D341Med (cell line): ENCODE measurements around the gene MED12L.
"Not testable (repeated sequence)": the region's sequence is repeated elsewhere in the genome, so short reads cannot be mapped to it uniquely, and the experiment has no call there.

Source experiments
- DNase-seq: peaks from one replicate; pipeline ENCODE4 v3.0.0; 2012; ENCODE audit warnings: low spot score

Gene MED12L

DNA sequence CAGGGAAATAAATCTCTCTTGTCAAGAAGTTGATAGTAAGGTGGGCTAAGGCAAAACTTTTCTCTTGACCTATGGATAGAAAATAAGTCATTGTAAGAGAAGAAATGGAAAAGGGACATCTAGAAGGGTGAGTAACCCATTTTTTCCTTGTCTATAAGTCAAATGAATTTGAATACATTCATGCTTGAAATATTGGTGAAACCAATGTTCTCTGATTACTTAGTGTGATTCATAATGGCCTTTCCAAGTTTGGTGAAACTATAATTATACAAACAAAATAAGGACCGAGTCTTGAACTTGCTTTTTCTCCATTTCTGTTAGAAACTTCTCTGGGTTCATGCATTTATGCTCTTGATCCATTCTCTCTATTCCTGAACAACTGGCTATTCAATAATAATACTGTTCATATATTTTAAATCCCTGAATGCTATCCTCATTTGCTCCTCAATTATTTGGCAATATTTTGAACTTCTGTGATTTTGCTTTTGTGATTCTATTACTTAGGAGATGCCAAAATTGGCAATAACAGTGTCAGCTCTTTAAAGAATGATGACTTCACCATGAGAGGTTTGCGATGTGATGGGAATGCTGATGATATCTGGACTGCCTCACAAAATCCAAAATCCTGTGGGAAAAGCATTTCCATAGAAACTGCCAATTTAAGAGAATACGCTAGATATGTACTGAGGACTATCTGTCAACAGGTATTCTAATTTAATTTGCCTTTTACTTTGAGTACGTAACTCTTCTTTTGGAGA is 286.8 kb downstream of the MED12L start:
- no peak for DNase-seq

DNA sequence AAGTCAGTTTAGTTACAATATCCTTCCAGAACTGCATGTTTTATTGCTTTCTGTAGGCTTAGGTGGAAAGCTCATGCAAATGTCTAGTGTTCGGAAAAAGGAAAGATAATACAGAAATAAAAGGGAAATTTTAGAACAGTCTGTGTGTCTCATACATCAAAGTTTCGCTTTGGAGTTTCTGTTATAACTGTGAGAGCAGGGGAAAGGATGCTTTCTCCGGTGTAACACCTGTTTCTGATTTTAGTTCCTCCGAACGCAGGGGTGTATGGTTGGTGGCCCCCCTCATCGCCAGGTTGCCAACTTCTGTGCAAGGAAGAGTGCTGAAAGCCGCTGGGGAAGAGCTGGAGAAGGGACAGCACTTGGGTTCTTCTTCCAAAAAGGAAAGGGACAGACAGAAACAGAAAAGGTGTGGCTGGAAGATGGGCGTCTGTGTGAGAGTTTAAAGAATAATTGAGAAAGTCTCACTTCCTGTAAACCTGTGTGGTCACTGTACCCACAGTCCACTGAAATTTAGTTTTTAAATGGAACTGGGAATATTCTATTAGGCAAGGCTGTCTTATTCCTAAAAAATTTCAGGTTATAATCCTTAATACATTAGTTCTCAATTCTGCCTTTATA is 292.4 kb downstream of the MED12L start:
- DNase-seq = no peak

GRCh38 chr3:151379083-151379734 is 293.7 kb downstream of the MED12L start:
- DNase-seq = peak; percentile 68

GRCh38 chr3:151382671-151383070 is 297.2 kb downstream of the MED12L start:
- DNase-seq = no peak

DNA sequence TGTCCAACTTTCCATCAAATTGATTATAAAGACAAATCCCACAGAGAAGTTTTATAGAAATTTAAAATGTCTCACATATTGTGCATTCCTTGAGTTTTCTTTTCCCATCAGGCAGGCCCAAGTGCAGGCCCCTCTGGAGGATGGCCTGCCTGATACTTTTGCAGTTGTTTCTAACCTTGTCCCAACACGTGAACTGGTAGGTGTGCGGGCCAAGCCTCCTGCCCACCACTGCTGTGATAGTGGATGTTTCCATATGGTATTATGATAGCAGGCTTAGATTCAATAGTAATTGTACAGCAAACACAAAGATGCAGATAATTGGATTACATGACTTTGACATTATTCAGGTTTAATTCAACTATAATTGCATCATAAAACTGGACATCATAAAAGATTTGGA is 297.6 kb downstream of the MED12L start:
- DNase-seq = no peak

DNA sequence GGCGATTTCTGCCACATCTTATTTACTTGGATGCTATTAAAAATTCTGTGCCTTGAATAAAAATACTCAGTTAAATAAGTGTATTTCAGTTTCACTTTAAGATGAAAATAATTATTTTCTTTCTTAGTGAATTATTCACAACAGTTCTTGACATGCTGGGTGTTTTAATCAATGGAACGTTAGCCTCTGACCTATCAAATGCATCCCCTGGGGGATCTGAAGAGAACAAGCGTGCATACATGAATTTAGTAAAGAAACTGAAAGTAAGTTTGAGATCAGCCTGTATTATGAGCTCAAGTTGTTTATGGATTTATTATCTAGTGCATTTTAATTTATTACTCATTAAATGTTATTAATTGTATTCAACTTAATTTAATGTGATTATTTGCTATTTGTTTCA is 298.5 kb downstream of the MED12L start:
- DNase-seq = no peak

DNA sequence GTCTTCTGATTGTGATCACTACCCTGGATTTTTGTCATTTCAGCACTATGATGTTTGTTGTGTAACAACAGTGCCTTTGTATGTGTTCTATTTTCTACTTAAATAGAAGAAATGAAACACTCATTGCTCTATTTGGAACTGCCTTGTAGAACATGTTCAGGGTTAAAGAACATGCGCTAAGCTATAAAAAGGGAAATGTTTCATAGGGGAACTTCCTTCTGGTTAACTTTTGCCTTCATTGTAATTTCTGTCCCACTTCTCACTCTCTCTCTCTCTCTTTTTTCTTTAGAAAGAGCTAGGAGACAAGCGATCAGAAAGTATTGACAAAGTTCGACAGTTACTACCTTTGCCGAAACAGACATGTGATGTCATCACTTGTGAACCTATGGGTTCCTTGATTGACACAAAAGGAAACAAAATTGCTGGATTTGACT is 299.3 kb downstream of the MED12L start, which contains the start of gene P2RY12:
P2RY12 (minus strand) TSS at position 13 of the 434 bp plus-strand sequence. CDS start 45,908 bp downstream, outside the sequence.
- DNase-seq = no peak

DNA sequence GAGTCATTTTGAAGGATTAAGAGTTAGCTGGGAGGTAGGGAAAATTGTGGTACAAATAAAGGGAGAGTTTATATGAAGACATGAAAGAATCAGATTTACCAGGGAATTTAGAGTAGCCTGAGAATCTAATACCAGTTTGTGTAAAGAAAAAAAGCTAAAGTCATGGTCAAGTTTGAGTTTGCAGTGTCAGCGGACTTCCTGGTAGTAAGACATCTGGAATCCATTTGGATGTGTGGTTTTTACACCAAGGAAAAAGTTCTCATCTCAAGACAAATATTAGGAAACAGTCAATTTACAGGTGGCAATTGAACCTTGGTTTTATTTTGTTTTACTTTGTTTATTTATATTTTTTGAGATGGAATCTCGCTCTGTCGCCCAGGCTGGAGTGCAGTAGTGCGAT is 300.6 kb downstream of the MED12L start:
- DNase-seq = no peak

GRCh38 chr3:151387432-151387831 is 302.0 kb downstream of the MED12L start:
- DNase-seq = no peak

DNA sequence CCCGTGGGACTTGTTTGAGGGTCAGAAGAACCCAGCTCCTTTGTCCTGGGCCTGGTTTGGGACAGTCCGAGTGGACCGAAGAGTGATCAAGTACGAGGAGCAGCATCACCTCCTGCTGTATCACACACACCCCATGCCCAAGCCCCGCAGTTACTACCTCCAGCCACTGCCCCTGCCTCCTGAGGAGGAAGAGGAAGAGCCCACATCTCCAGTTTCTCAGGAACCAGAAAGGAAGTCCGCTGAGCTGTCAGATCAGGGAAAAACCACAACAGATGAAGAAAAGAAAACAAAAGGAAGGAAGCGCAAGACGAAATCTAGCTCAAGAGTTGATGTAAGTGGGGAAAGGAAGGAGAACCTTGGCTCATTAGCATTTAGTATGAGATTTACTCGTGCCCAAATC is 302.4 kb downstream of the MED12L start:
- DNase-seq = no peak

GRCh38 chr3:151391720-151392119 is 306.3 kb downstream of the MED12L start:
- DNase-seq = no peak

GRCh38 chr3:151392191-151392590 is 306.7 kb downstream of the MED12L start:
- DNase-seq = not testable (repeated sequence)

- no peak for DNase-seq
Measured at GRCh38 chr3:151393146-151393830, 307.8 kb downstream of the MED12L start.

DNA sequence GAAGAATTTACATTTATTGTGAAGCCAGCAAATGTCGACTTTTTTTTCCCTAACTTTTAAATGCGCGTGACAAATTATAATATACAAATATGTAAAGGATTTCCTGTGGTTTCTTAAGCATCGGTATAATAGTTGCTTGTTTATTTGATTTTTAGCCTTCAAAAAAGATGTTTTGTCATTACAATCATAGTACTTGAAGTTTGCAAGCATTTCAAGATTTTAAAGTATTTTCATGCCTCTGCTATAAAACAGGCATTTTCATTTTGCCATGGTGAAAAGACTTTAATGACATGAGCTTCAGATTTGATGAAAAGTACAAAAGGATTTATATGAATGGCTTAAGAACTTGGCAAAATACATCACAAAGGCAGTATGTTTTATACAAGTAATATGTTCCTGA is 308.5 kb downstream of the MED12L start:
- no peak for DNase-seq

GRCh38 chr3:151394611-151395010 is 309.1 kb downstream of the MED12L start:
- DNase-seq = no peak

DNA sequence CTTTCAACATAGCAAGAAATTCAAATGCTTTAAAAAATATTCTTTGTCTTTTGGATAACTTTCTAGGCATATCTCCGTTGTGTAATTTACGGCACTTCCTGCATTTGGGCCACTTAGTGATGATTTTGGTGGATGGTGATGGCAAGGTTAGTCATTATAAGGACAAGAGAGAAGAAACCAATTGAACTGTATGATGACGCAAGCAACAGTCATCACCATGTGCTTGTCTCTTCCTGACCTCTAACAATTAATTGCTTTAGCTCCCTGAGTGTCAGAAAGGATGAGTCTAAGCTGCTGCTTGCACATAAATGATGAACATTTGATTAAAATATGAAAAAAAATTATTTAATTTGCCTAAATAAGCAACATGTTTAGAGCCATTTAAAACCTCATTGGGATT is 310.3 kb downstream of the MED12L start:
- DNase-seq = no peak

DNA sequence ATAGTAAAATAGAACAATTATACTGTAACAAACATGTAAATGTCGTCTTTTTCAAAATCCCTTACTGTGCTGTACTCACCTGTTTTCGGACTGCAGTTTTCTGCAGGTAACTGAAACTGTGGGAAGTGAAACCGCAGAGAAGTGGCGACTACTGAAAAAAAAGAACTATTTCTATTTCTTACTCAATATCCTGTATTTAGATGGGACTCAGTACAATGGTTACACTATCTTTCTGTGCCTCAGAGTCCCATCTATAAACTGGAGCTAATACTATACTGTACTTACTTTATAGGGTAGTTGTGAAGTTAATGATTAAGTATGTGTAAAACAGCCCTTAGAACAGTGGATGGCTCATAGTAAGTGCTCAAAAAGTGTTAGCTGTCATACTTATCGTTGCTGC is 313.4 kb downstream of the MED12L start:
- no peak for DNase-seq

GRCh38 chr3:151400341-151400740 is 314.9 kb downstream of the MED12L start:
- DNase-seq = no peak

GRCh38 chr3:151402349-151402748 is 316.9 kb downstream of the MED12L start:
- DNase-seq = peak; percentile 46

DNA sequence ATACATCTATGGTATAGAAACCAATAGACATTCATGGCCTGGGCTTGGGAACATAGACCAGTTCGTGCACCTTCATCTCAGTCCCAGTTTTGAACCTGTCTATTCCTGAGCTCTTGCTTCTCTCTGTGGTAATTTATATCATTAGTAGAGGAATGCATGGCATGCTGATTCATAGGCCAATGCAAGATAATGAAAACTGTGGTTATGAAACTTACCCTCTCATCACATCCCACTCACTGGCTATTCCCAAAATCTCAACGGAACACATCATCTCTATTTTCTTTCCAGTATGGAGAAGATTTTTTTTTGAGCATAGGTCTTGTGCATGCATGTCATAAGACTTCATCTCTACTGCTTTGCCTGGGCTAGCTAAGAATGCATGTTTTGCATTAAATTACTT is 317.8 kb downstream of the MED12L start:
- DNase-seq = no peak

DNA sequence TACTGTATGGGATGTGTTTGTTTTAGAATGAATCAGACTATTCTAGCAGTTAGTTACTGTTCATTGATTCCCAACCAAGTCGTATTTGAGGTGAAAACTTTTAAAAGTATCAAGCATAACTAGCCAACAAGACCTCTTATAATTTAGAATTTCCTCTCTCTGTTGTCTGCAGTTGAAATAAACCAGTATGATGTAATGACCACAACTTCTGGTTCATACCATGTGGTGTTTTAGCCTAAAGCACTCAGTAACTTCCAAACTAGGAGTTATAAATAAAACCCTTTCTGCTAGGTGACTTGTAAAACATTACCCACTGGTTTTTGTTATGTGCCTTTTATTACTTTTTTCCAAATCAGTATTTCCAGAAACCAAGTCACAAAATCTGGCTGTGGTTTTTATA is 318.9 kb downstream of the MED12L start:
- DNase-seq = no peak

GRCh38 chr3:151407928-151408327 is 322.5 kb downstream of the MED12L start:
- DNase-seq = no peak
